NOMO-1 treated with dmso at 0.1 percent for 144 hours (cell line): ENCODE results near the gene CUX1.
"Not testable (repeated sequence)": the region's sequence is repeated elsewhere in the genome, so short reads cannot be mapped to it uniquely, and the experiment has no call there.

Source experiments
- DNase-seq: peaks from one replicate; lab custom pipeline; 2025; ENCODE audit not compliant: unreplicated experiment; lab: John Stamatoyannopoulos, UW

Gene CUX1

DNA sequence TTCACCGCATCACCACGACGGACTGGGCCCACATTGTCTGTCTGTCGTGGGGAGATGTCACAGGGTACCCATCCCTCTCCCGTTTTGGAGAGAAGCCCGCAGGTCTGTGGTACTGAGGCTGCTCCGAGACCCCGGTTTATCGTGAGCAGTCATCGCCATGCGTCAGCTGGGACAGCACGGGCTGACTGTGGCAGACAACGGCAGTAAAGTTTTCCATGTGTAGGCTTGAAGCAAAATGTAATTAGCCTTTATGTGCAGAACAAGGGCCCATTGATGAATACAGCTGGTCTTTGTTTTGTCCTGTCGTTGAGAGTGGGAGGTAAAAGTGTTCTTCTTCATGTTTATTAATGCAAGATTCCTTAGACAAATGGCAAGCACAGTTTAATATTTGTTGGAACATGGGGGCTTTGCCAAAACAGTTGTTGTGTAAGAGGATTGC, 301.8 kb downstream of the CUX1 start:
- DNase-seq: no peak

DNA sequence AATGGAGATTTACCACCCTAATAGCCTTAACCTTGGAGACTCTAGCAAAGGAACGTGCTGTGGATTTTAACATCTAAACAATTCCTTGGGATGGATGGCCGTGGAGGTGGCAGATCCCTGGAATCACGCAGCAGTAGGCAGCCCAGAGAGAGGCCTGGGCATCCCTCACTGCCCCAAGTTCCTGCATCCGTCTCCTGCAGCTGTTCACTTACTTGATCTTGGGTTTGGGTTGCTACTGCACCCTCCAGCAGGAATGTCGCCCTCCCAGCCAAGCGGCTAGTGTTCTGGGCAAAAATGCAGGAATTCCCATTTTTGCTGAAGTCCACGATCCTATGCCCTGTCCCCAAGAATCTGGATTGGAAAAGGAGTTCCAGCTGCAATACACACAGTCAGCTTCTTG, 302.5 kb downstream of the CUX1 start:
- no peak for DNase-seq

- no peak for DNase-seq
Observed at GRCh38 chr7:102120666-102121195, 303.3 kb downstream of the CUX1 start.

DNA sequence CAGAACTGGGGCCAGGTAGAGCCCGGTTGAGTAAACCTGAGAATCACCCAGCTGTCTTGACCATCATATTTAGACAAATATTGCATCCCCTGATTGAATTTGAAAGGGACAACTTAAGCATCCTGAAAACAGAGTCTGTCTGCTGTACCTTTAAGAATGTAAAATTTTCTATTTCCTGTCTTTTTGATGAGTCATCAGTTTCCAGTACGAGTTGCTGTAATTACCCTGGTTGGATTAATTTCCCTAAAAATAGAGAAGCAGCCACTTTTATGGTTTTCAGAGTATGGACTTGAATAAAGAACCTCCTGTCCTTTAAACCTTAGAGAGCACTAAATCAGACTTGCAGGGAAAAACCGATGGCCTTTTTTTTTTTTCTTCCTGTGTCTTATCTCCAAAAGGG, 304.6 kb downstream of the CUX1 start:
- DNase-seq: peak; percentile 62

DNA sequence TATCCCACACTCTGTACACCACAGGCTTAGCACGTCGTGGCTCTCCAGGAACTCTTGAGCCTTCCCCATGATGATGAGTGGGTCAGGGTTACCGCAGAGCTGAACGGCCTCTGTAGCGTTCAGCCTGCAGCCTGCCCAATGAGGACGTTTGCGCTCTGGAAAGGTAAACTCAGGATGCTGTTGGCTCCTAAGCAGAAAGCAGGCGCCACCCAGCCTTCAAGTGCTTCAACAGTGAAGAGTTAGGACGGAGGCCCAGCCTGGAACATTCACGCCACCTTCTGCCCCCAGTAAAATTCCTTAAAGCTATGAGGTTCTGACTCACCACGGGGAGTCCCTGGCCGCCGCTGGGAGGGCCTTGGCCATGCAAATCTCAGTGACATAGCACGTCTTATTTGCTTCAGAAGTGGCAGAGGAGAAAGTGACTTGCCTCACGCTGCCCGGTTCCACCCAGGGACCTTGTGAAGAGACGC, 307.7 kb downstream of the CUX1 start:
- DNase-seq: no peak

- DNase-seq: no peak
Observed at GRCh38 chr7:102128303-102128702, 310.9 kb downstream of the CUX1 start.

DNA sequence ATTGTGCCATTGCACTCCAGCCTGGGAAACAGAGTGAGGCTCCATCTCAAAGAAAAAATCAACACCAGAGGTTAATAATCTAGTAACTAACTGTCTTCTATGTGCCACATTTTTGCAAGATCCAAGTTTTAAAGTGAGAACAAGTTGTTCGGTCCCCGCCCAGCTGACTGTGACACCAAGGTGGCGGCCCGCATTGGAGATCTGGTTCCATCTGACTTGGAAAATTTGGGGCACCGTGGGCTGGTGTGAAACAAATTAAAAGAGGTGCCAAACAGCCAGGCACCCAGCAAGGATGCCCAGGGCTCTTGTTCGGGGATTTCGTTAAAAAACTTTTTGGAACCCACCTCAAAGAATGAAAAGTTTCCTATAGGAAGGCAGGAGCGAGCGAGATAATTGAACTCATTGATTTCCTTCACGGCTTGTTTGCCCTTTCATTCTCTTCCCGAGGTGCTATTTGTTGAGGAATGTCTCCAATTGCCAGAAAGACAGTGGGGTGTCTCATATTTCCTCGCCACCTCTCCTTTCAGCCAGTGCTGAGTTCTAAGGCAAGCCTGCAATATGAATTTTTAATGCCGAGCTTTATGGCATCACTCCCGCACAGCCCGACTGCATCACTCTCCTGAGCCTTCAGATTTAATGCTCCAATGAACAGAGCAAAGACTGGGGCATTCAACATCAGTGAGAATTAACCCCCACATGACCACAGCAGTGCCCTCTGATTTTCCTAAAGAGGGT, 312.4 kb downstream of the CUX1 start:
- DNase-seq: no peak

GRCh38 chr7:102132209-102132752, 314.9 kb downstream of the CUX1 start:
- peak; percentile 88 for DNase-seq

- no peak for DNase-seq
Observed at GRCh38 chr7:102138676-102139075, 321.2 kb downstream of the CUX1 start.

- DNase-seq: peak; percentile 99
Observed at GRCh38 chr7:102140952-102141370, 323.5 kb downstream of the CUX1 start.

GRCh38 chr7:102142433-102142832, 325.0 kb downstream of the CUX1 start:
- not testable (repeated sequence) for DNase-seq

GRCh38 chr7:102146122-102146521, 328.7 kb downstream of the CUX1 start:
- no peak for DNase-seq

DNA sequence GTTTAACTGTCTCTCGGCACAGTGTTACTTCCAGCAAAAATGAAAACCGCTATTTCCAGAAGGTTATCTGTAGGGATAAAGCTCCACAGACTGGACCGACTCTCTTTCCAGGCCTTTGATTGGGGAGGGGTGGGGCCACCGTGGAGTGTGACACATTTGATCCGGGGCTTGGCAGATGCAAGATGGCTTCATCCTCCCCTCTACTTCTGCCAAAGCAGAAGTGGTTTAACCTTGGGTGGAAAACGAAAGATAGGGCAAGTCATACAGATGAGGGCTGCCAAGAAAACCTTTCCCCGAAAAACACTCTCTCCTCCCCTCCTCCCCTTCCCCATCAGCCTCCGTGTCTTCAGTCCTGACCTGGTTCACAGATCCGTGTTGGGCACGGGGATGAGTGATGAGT, 329.6 kb downstream of the CUX1 start:
- DNase-seq: peak; percentile 75

GRCh38 chr7:102148799-102149198, 331.4 kb downstream of the CUX1 start:
- DNase-seq: no peak

- DNase-seq: no peak
Observed at GRCh38 chr7:102149416-102149815, 332.0 kb downstream of the CUX1 start.

- DNase-seq: no peak
Observed at GRCh38 chr7:102150266-102150665, 332.8 kb downstream of the CUX1 start.

GRCh38 chr7:102152672-102153598, 335.5 kb downstream of the CUX1 start:
- DNase-seq: no peak

GRCh38 chr7:102153599-102153946, 336.1 kb downstream of the CUX1 start:
- DNase-seq: no peak

DNA sequence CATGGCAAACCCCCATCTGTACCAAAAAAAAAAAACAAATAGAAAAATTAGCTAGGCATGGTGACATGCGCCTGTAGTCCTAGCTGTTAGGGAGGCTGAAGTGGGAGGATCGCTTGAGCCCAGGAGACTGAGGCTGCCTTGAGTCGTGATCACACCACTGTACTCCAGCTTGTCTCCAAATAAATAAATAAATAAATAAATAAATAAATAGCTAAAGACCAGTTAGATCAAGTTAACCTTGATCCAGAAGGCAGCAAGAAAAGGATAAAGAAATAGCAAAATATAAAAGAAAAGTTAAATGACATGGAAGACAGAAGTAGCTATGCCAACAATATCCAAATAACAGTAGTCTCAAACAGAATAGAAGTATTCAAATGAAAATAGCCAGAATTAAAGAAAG, 337.0 kb downstream of the CUX1 start:
- no peak for DNase-seq

- no peak for DNase-seq
Observed at GRCh38 chr7:102155821-102156441, 338.5 kb downstream of the CUX1 start.

- no peak for DNase-seq
Observed at GRCh38 chr7:102156867-102157266, 339.4 kb downstream of the CUX1 start.
